GM12878 (cell line): ENCODE data around the gene LGALS1. TPM values are rescaled to one million over a fixed set of nuclear protein-coding genes. Genes with fewer than 3 reads are reported as not detected.

ENCODE experiments used
- ATAC-seq: fragments of 200-7000 bp; cut with Tn5 transposase; 3 replicates; pipeline ENCODE4 v1.9.1; 2020; ENCODE audit warnings: mild to moderate bottlenecking, moderate library complexity
- BruUV-seq: library from RNA; stranded (reverse); fragments of 400-500 nt; replicated peaks from 2 replicates; lab custom pipeline; 2021; lab: Mats Ljungman, UMichigan
- CTCF ChIA-PET: fragments of 300-600 bp; sonication (Branson Sonifier 250); formaldehyde crosslinking; extraction: SDS; loops from one replicate; lab custom pipeline; 2021; ENCODE audit warnings: inconsistent platforms; lab: Yijun Ruan, JAX
- POLR2A ChIA-PET: fragments of 350-600 bp; formaldehyde crosslinking; extraction: SDS; loops from one replicate; lab custom pipeline; 2021; ENCODE audit warnings: inconsistent platforms; lab: Charles Lee
- RAD21 ChIA-PET: fragments of 300-600 bp; sonication (Branson Sonifier 250); formaldehyde crosslinking; loops from one replicate; lab custom pipeline; 2023; ENCODE audit warnings: antibody characterized with exemption; ENCODE audit not compliant: unreplicated experiment; lab: Charles Lee
- SMC1A ChIA-PET: fragments of 300-600 bp; sonication (Branson Sonifier 250); formaldehyde crosslinking; loops from one replicate; lab custom pipeline; 2023; ENCODE audit not compliant: unreplicated experiment, uncharacterized antibody; lab: Charles Lee
- DNase-seq: peaks from one replicate; pipeline ENCODE4 v3.0.0-alpha.2; 2011; ENCODE audit warnings: low read depth, low spot score
- FAIRE-seq: peaks from 3 replicates; lab custom pipeline; 2011; peaks lifted over from hg19 to GRCh38; lab: Jason Lieb, UNC
- H2AFZ ChIP-seq: 2 replicates; pipeline ENCODE4 v1.6.0; 2011; ENCODE audit warnings: low read depth, low read length, control low read depth; ENCODE audit not compliant: control insufficient read depth
- H3K27ac ChIP-seq: 2 replicates; pipeline ENCODE4 v1.5.1; 2011; ENCODE audit warnings: control low read depth; ENCODE audit not compliant: control insufficient read depth, insufficient read depth
- H3K27me3 ChIP-seq, 2 experiments: replicated peaks in 1 of 2; 2 replicates each; pipeline versions ENCODE4 v1.6.0 to v1.6.1; 2011; ENCODE audit warnings: low read length in 1 of 2; ENCODE audit not compliant: control insufficient read depth in 2 of 2, insufficient read depth in 2 of 2
- H3K36me3 ChIP-seq, 2 experiments: 2 replicates each; pipeline ENCODE4 v1.5.1; 2011; ENCODE audit warnings: low read length in 1 of 2; ENCODE audit not compliant: control insufficient read depth in 2 of 2, insufficient read depth in 2 of 2
- H3K4me1 ChIP-seq: 2 replicates; pipeline ENCODE4 v1.6.1; 2011; ENCODE audit warnings: mild to moderate bottlenecking, low read length, moderate library complexity, mixed read lengths; ENCODE audit not compliant: control insufficient read depth, insufficient read depth
- H3K4me2 ChIP-seq: 2 replicates; pipeline ENCODE4 v1.6.0; 2011; ENCODE audit warnings: control low read depth; ENCODE audit not compliant: control insufficient read depth, insufficient read depth
- H3K4me3 ChIP-seq: fragments of 200-600 bp; sonication (generic); 2 replicates; pipeline ENCODE4 v1.5.1; 2016
- H3K79me2 ChIP-seq: 2 replicates; pipeline ENCODE4 v1.6.0; 2011; ENCODE audit warnings: low read length; ENCODE audit not compliant: control insufficient read depth, insufficient read depth
- H3K9ac ChIP-seq: 2 replicates; pipeline ENCODE4 v1.8.0; 2011; ENCODE audit warnings: low read length, control low read depth, mixed read lengths; ENCODE audit not compliant: control insufficient read depth, insufficient read depth
- H3K9me3 ChIP-seq: replicated peaks from 3 replicates; pipeline ENCODE4 v1.5.1; 2011; ENCODE audit warnings: mild to moderate bottlenecking, low read length; ENCODE audit not compliant: control insufficient read depth, insufficient read depth
- H4K20me1 ChIP-seq: 2 replicates; pipeline ENCODE4 v1.6.0; 2011; ENCODE audit not compliant: control insufficient read depth, insufficient read depth
- DPF2 ChIP-seq: fragments of 450-650 bp; IDR thresholded peaks from 2 replicates; pipeline ENCODE4 v1.6.1; 2017; ENCODE audit warnings: mild to moderate bottlenecking
- E2F8 ChIP-seq: fragments of 450-650 bp; IDR thresholded peaks from 2 replicates; pipeline ENCODE4 v1.6.1; 2018; ENCODE audit warnings: mild to moderate bottlenecking, low read depth, moderate library complexity; ENCODE audit not compliant: partially characterized antibody
- RUNX3 ChIP-seq: IDR thresholded peaks from 2 replicates; pipeline ENCODE4 v1.6.1; 2012; ENCODE audit warnings: low read length, inconsistent platforms
- SMAD1 ChIP-seq: fragments of 450-650 bp; IDR thresholded peaks from 2 replicates; pipeline ENCODE4 v1.6.1; 2018; ENCODE audit warnings: mild to moderate bottlenecking, low read depth; ENCODE audit not compliant: partially characterized antibody
- SP1 ChIP-seq: IDR thresholded peaks from one replicate; pipeline ENCODE4 v1.6.1; 2011; ENCODE audit warnings: low read depth, low read length
- TBL1XR1 ChIP-seq: IDR thresholded peaks from 2 replicates; pipeline ENCODE4 v1.6.1; 2012; ENCODE audit warnings: low read depth, low read length, improper control_type of control experiment
- TCF12 ChIP-seq: IDR thresholded peaks from 2 replicates; pipeline ENCODE4 v1.6.1; 2011; ENCODE audit warnings: low read depth, mild to moderate bottlenecking, low read length
- ZBTB4 ChIP-seq: fragments of 450-650 bp; formaldehyde crosslinking; IDR thresholded peaks from 2 replicates; pipeline ENCODE4 v1.4.0; 2022; ENCODE audit warnings: mild to moderate bottlenecking, moderate library complexity
- ZBTB40 ChIP-seq: fragments of 450-650 bp; IDR thresholded peaks from 2 replicates; pipeline ENCODE4 v1.6.1; 2016; ENCODE audit warnings: mild to moderate bottlenecking, moderate library complexity, borderline replicate concordance
- WGBS: methylation state at CpG from one replicate; pipeline ENCODE4 v1.1.6; 2016; ENCODE audit warnings: low lambda C conversion rate; ENCODE audit not compliant: insufficient replicate concordance, insufficient coverage; ENCODE audit errors: missing lambda C conversion rate; 5-methylcytosine and 5-hydroxymethylcytosine counted together
- in situ Hi-C: fragments of 300-500 bp; cut with MboI; formaldehyde crosslinking; loops from 9 replicates; pipeline ENCODE4 v1.14.3; 2018; ENCODE audit warnings: mixed read lengths
- intact Hi-C: fragments of 100-400 bp; cut with micrococcal nuclease; formaldehyde crosslinking; loops from one replicate; pipeline ENCODE4 v1.14.2; 2022; ENCODE audit not compliant: unreplicated experiment
- polyA plus RNA-seq, 11 experiments: library from polyadenylated mRNA; depleted of rRNA in 4 of 11; unstranded in 6 of 11; stranded (reverse) in 5 of 11; fragments of >200 nt; fragmentation: Nextera tagmentation in 4 of 11; fragmentation: Illumina TruSeq in 1 of 11; extraction: Ambion mirVana in 4 of 11; extraction: Trizol in 1 of 11; gene quantifications; 1 replicate in 1 of 11; 2 replicates in 10 of 11; pipeline versions ENCODE4 v1.2.1 to v1.2.3, GENCODE V29; 2011 to 2016; ENCODE audit warnings: inconsistent platforms in 2 of 11, missing spikeins in 2 of 11, low read depth in 1 of 11
- total RNA-seq, 4 experiments: library from RNA; depleted of rRNA in 3 of 4; stranded (reverse); fragments of >200 nt in 3 of 4; fragmentation: Illumina TruSeq in 1 of 4; extraction: Trizol in 1 of 4; gene quantifications; 2 replicates each; pipeline versions ENCODE4 v1.2.1 to v1.2.3, GENCODE V29; 2013 to 2021

LGALS1 gene
- total and polyA plus RNA-seq, 10 of the 15 experiments (the other 5 are each of a cell fraction or from before 2014, with no cell fraction given) = 312 to 1,889 (median 706) TPM

GRCh38 chr22:37674248-37674647 lies 1.2 kb upstream of the LGALS1 start (continued):
- TF ChIP-seq SP1 (no peak), E2F8 (no peak), TBL1XR1 (no peak)

GRCh38 chr22:37675930-37676735 lies 697 bp downstream of the LGALS1 start:
- Histone ChIP-seq H3K9me3 (no peaks in the 10 kb centered on the region), H3K27me3 (no peaks in the 10 kb centered on the region), H3K27ac (peak overlapping the region; percentile 85), H3K9ac (peak overlapping the region; percentile 78), H3K4me2 (peak overlapping the region; percentile 97), H3K36me3 (peaks cover 2% of the 10 kb centered on the region in 2 experiments; a peak in 1 of 4 replicates), H4K20me1 (no peaks in the 10 kb centered on the region), H2AFZ (no peak overlapping the region; the same call in 1 of the 2 replicates), H3K4me1 (peaks cover 31% of the 10 kb centered on the region), H3K79me2 (peaks cover 30% of the 10 kb centered on the region), H3K4me3 (peak overlapping the region; percentile 91)
- POLR2A ChIA-PET = interaction anchor here (0.6 to 14.0 kb wide), 16 partner anchors 8 to 230 kb away, joined by 3 to 209 read pairs (median 6); partner anchors contain the start of genes ANKRD54, GGA1, MICALL1 and NOL12
- in situ Hi-C loops (no loop called here), intact Hi-C loops (loop anchor here (2.0 kb wide), 1 partner anchor 43 kb away; no protein-coding TSS in a partner anchor)
- DNase-seq = no peak
- no peak for FAIRE-seq
- BruUV-seq = TSS peak; percentile 71
- ATAC-seq = peak; percentile 35
- SMC1A ChIA-PET = interaction anchor here (0.6 to 10.9 kb wide), 12 partner anchors 12 to 69 kb away, joined by 3 to 98 read pairs (median 5); partner anchors contain the start of genes GGA1, PDXP and SH3BP1
- CTCF ChIA-PET = interaction anchor here (0.9 to 19.9 kb wide), 6 partner anchors 7 to 69 kb away, joined by 3 to 414 read pairs (median 172); partner anchors contain the start of genes GGA1, NOL12, PDXP and SH3BP1
- RAD21 ChIA-PET = interaction anchor here (1.1 to 5.1 kb wide), 8 partner anchors 10 to 68 kb away, joined by 3 to 112 read pairs (median 22); partner anchors contain the start of genes GGA1, NOL12, PDXP and SH3BP1
- WGBS = 0% methylated on average over 12 of the region's 17 CpGs
- TF ChIP-seq RUNX3 (0 out of 2 replicates have a peak, but pooled peaks have one; percentile 1), ZBTB40 (no peak), TCF12 (peak; percentile 68), DPF2 (no peak), ZBTB4 (CRISPR knock-in tag) (no peak), SMAD1 (no peak)
